CD4-positive, alpha-beta T cell (primary cell): ENCODE results near the gene CCDC33. TPM values are rescaled to one million over a fixed set of nuclear protein-coding genes. Genes with fewer than 3 reads are reported as not detected.

Experiments used
- ATAC-seq: fragments of 200-7000 bp; cut with Tn5 transposase; one replicate; pipeline ENCODE4 v1.10.0; 2022; ENCODE audit warnings: mild to moderate bottlenecking; ENCODE audit not compliant: poor library complexity
- CTCF ChIA-PET: fragments of 350-600 bp; sonication (Branson Sonifier 250); formaldehyde crosslinking; loops from one replicate; lab custom pipeline; 2021; ENCODE audit warnings: antibody characterized with exemption, inconsistent platforms; lab: Charles Lee
- POLR2A ChIA-PET: fragments of 350-600 bp; sonication (Branson Sonifier 250); formaldehyde crosslinking; loops from one replicate; lab custom pipeline; 2021; ENCODE audit warnings: antibody characterized with exemption, inconsistent platforms; lab: Charles Lee
- DNase-seq, 14 experiments: peaks; one replicate each; pipeline ENCODE4 v3.0.0-alpha.2; 2013 to 2020; ENCODE audit warnings: mixed read lengths in 2 of 14
- H3K27ac ChIP-seq, 2 donors: one replicate each; pipeline versions ENCODE4 v1.5.1 to v1.7.0; 2013; ENCODE audit warnings: low read length in 2 of 2, low read depth in 1 of 2, mild to moderate bottlenecking in 1 of 2
- H3K27me3 ChIP-seq, 2 experiments: 1 replicate in 1 of 2; 2 replicates in 1 of 2; pipeline versions ENCODE4 v1.6.1 to v1.7.0; 2013; ENCODE audit warnings: low read length in 2 of 2, control low read depth in 1 of 2, mild to moderate bottlenecking in 1 of 2, moderate library complexity in 1 of 2; ENCODE audit not compliant: insufficient read depth in 2 of 2, control insufficient read depth in 1 of 2
- H3K36me3 ChIP-seq: one replicate; pipeline ENCODE4 v1.6.1; 2013; ENCODE audit warnings: low read length, control low read depth; ENCODE audit not compliant: insufficient read depth
- H3K4me1 ChIP-seq: one replicate; pipeline ENCODE4 v1.6.1; 2013; ENCODE audit warnings: low read length, control low read depth; ENCODE audit not compliant: insufficient read depth
- H3K4me3 ChIP-seq: one replicate; pipeline ENCODE4 v1.5.1; 2013; ENCODE audit warnings: mild to moderate bottlenecking, low read length, moderate library complexity
- H3K9me3 ChIP-seq, 2 experiments: 1 replicate in 1 of 2; 2 replicates in 1 of 2; pipeline versions ENCODE4 v1.6.1 to v1.7.0; 2013; ENCODE audit warnings: low read length in 2 of 2, mild to moderate bottlenecking in 2 of 2, control low read depth in 1 of 2, moderate library complexity in 1 of 2; ENCODE audit not compliant: control insufficient read depth in 1 of 2, insufficient read depth in 1 of 2
- H3K27ac Mint-ChIP-seq: one replicate; pipeline ENCODE4 v1.8.0; 2020; ENCODE audit warnings: mixed read lengths
- H3K27me3 Mint-ChIP-seq: one replicate; pipeline ENCODE4 v1.8.0; 2021; ENCODE audit warnings: mixed read lengths
- H3K36me3 Mint-ChIP-seq: one replicate; pipeline ENCODE4 v1.8.0; 2021; ENCODE audit warnings: low read depth, mixed read lengths
- H3K4me1 Mint-ChIP-seq: one replicate; pipeline ENCODE4 v1.8.0; 2021; ENCODE audit warnings: low read depth, mixed read lengths
- H3K4me3 Mint-ChIP-seq: one replicate; pipeline ENCODE4 v1.8.0; 2020; ENCODE audit warnings: mild to moderate bottlenecking, mixed read lengths
- H3K9me3 Mint-ChIP-seq: one replicate; pipeline ENCODE4 v1.8.0; 2020; ENCODE audit warnings: mixed read lengths
- intact Hi-C, 2 experiments: fragments of 100-400 bp; cut with DNase I in 1 of 2; cut with micrococcal nuclease in 1 of 2; formaldehyde crosslinking; loops; one replicate each; pipeline versions ENCODE4 v1.15.1 to v1.9.0; 2023 to 2025; cut with DNase I, micrococcal nuclease
- total RNA-seq, 174 experiments: library from RNA in 2 of 174; stranded (reverse) in 2 of 174; gene quantifications; one replicate each; pipeline ENCODE4 v1.2.3 and lab custom pipeline; 2021 to 2026
- TF ChIP-seq, protein P1 (sequence below): fragments of 200-600 bp; IDR thresholded peaks from one replicate; pipeline ENCODE4 v1.8.0; 2022; ENCODE audit warnings: antibody characterized with exemption, mild to moderate bottlenecking

Gene CCDC33
- total RNA-seq, 2 experiments from 2014 or later, result not detected

DNA sequence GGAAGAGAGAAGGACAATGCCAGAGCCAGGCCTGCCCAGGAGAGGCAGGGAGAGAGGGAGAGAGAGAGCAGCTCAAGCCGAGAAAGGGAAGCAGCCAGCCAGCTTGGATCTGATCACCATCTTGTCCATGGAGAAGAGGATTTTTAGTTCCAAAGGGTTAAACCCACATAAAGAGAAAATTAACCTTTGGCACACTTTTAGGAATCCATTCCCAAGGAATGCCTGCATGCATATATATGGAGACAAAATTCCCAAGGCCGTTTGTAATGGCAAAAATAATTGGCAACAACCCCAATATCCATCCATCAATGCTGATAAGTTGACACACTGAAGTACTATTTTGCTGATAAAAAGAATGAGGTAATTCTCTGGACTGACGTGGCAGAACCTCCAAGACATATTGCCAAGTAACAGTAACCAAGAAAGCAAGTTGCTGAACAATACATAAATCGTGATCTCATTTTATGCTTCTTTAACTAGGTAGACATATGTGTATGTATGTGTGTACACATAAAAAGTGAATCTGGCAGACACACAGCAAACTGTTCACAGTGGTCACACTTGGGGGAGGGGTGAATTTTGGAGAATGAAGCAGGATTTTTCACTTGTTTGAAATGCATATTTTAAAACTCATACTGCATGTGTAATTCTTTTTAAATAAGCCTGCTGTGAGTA lies 26.0 kb upstream of the CCDC33 start:
- intact Hi-C loops, result no loop called here
- ATAC-seq (no peak), DNase-seq (no peak)
- TF ChIP-seq, protein P1, sequence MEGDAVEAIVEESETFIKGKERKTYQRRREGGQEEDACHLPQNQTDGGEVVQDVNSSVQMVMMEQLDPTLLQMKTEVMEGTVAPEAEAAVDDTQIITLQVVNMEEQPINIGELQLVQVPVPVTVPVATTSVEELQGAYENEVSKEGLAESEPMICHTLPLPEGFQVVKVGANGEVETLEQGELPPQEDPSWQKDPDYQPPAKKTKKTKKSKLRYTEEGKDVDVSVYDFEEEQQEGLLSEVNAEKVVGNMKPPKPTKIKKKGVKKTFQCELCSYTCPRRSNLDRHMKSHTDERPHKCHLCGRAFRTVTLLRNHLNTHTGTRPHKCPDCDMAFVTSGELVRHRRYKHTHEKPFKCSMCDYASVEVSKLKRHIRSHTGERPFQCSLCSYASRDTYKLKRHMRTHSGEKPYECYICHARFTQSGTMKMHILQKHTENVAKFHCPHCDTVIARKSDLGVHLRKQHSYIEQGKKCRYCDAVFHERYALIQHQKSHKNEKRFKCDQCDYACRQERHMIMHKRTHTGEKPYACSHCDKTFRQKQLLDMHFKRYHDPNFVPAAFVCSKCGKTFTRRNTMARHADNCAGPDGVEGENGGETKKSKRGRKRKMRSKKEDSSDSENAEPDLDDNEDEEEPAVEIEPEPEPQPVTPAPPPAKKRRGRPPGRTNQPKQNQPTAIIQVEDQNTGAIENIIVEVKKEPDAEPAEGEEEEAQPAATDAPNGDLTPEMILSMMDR, result no peak
- CTCF ChIA-PET, result no interaction called here
- no peaks in the 10 kb centered on the region for H3K4me1 ChIP-seq
- Mint-ChIP-seq H3K4me1 (no peaks in the 10 kb centered on the region), H3K27ac (no peak overlapping the region), H3K9me3 (no peaks in the 10 kb centered on the region), H3K27me3 (peaks cover 12% of the 10 kb centered on the region), H3K4me3 (no peak overlapping the region), H3K36me3 (no peaks in the 10 kb centered on the region)
- POLR2A ChIA-PET, result no interaction called here
- no peak overlapping the region for H3K27ac ChIP-seq
- H3K9me3 ChIP-seq, result no peaks in the 10 kb centered on the region
- no peaks in the 10 kb centered on the region for H3K27me3 ChIP-seq
- H3K36me3 ChIP-seq, result no peaks in the 10 kb centered on the region
- no peak overlapping the region for H3K4me3 ChIP-seq

DNA sequence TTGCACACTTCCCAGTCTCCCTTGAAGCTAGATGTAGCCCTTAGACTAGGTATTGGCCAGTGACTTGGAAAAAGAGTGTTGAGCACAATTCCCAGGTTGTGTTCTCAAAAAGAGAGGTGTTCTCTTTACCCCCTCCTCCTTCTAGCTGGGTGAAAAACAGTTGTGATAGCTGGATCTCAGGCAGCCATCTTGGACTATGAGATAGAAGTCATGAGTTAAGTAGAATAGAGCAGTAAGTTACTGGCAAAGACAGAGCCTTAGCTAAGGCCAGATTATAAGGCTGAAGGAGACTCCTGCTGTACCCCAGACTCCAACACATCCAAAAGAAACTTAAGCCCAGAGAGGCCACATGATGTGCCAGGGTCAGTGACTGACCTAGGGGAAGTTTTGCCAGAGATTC lies 25.4 kb upstream of the CCDC33 start:
- TF ChIP-seq, protein P1, result no peak
- no peak overlapping the region for H3K27ac ChIP-seq
- intact Hi-C loops, result no loop called here
- Mint-ChIP-seq H3K4me3 (no peak overlapping the region), H3K9me3 (no peaks in the 10 kb centered on the region), H3K36me3 (no peaks in the 10 kb centered on the region), H3K27me3 (peaks cover 12% of the 10 kb centered on the region), H3K4me1 (no peaks in the 10 kb centered on the region), H3K27ac (no peak overlapping the region)
- H3K27me3 ChIP-seq, result no peaks in the 10 kb centered on the region
- no peaks in the 10 kb centered on the region for H3K36me3 ChIP-seq
- DNase-seq (no peak), ATAC-seq (no peak)
- H3K4me1 ChIP-seq, result no peaks in the 10 kb centered on the region
- H3K9me3 ChIP-seq, result no peaks in the 10 kb centered on the region
- ChIA-PET POLR2A (no interaction called here), CTCF (no interaction called here)
- no peak overlapping the region for H3K4me3 ChIP-seq

DNA sequence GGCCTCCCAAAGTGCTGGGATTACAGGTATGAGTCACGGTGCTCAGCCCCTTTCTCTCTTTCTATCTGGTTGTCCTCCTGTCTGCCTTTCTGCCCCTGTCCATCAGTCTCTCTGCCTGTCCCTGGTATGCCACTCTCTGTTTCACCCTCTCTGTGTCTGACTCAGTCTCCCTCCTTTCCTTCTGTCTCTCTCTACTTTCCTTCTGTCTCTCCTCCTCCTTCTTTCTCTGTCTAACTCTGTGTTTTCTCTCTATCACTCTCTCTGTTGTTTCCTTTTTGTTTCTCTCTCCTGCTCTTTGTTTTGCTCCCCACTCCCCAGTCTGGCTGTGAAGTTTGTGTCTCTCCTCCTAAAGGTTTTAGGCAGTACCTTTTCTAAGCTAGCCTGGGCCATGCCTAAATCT lies 24.5 kb upstream of the CCDC33 start:
- TF ChIP-seq, protein P1, result no peak
- H3K9me3 Mint-ChIP-seq, result no peaks in the 10 kb centered on the region
- no peak for DNase-seq
- H3K4me3 Mint-ChIP-seq, result no peak overlapping the region
- ATAC-seq, result no peak
- CTCF ChIA-PET, result no interaction called here
- POLR2A ChIA-PET, result no interaction called here
- no peaks in the 10 kb centered on the region for H3K9me3 ChIP-seq
- no peaks in the 10 kb centered on the region for H3K36me3 ChIP-seq
- H3K36me3 Mint-ChIP-seq, result no peaks in the 10 kb centered on the region
- intact Hi-C loops, result no loop called here
- no peaks in the 10 kb centered on the region for H3K27me3 ChIP-seq
- H3K27ac ChIP-seq, result no peak overlapping the region
- H3K4me1 Mint-ChIP-seq, result no peaks in the 10 kb centered on the region
- H3K27ac Mint-ChIP-seq, result no peak overlapping the region
- H3K4me3 ChIP-seq, result no peak overlapping the region
- no peaks in the 10 kb centered on the region for H3K4me1 ChIP-seq
- peaks cover 7% of the 10 kb centered on the region for H3K27me3 Mint-ChIP-seq
